GM19023 (cell line): ENCODE measurements around the gene EHD1.
"Not testable (repeated sequence)": the region's sequence is repeated elsewhere in the genome, so short reads cannot be mapped to it uniquely, and the experiment has no call there.

Experiments
- ATAC-seq: cut with Tn5 transposase; IDR thresholded peaks from one replicate; pipeline ENCODE4 v1.9.1; 2021; ENCODE audit warnings: mild to moderate bottlenecking, moderate library complexity; ENCODE audit not compliant: unreplicated experiment

The EHD1 gene

GRCh38 chr11:64832467-64833197 lies 45.8 kb downstream of the EHD1 start:
- no peak for ATAC-seq

GRCh38 chr11:64831411-64831891 lies 47.0 kb downstream of the EHD1 start:
- ATAC-seq: no peak

- ATAC-seq: no peak
Observed at GRCh38 chr11:64829536-64830251, 48.7 kb downstream of the EHD1 start.

GRCh38 chr11:64827451-64827839 lies 51.0 kb downstream of the EHD1 start:
- ATAC-seq: no peak

GRCh38 chr11:64826578-64827450 lies 51.6 kb downstream of the EHD1 start:
- no peak for ATAC-seq

GRCh38 chr11:64826062-64826461 lies 52.4 kb downstream of the EHD1 start:
- ATAC-seq: no peak

GRCh38 chr11:64823568-64824119 lies 54.8 kb downstream of the EHD1 start:
- ATAC-seq: no peak

GRCh38 chr11:64817476-64817875 lies 60.9 kb downstream of the EHD1 start:
- ATAC-seq: no peak

GRCh38 chr11:64815433-64815832 lies 63.0 kb downstream of the EHD1 start:
- not testable (repeated sequence) for ATAC-seq

GRCh38 chr11:64814712-64815187 lies 63.7 kb downstream of the EHD1 start:
- peak; percentile 43 for ATAC-seq

GRCh38 chr11:64813826-64814225 lies 64.6 kb downstream of the EHD1 start:
- ATAC-seq: no peak

- no peak for ATAC-seq
Observed at GRCh38 chr11:64810891-64811272, 67.5 kb downstream of the EHD1 start.

GRCh38 chr11:64810271-64810890 lies 68.0 kb downstream of the EHD1 start, which contains the start of gene MEN1:
MEN1 (minus strand) TSS chr11:64810551; CDS start chr11:64810109, 442 bp downstream.
- ATAC-seq: peak; percentile 72

GRCh38 chr11:64809781-64810241 lies 68.6 kb downstream of the EHD1 start:
- ATAC-seq: no peak

GRCh38 chr11:64805481-64805880 lies 72.9 kb downstream of the EHD1 start:
- no peak for ATAC-seq

- ATAC-seq: no peak
Observed at GRCh38 chr11:64804346-64805210, 73.8 kb downstream of the EHD1 start.

GRCh38 chr11:64803846-64804345 lies 74.5 kb downstream of the EHD1 start:
- ATAC-seq: no peak

- peak; percentile 65 for ATAC-seq
Observed at GRCh38 chr11:64803158-64803845, 75.1 kb downstream of the EHD1 start, which contains the start of gene MAP4K2. MAP4K2 (minus strand) TSS chr11:64803214; CDS start chr11:64803149, 65 bp downstream.
